Upper lobe of left lung (tissue), 6 donors: Measurements from ENCODE around the gene KIF18A. TPM values are rescaled to one million over a fixed set of nuclear protein-coding genes. Genes with fewer than 3 reads are reported as not detected.

ENCODE experiments used
- ATAC-seq, 2 donors: fragments of 200-7000 bp; cut with Tn5 transposase; one replicate each; pipeline ENCODE4 v1.9.1; 2022; ENCODE audit warnings: mild to moderate bottlenecking in 2 of 2, moderate library complexity in 2 of 2; ENCODE audit not compliant: low FRiP score in 2 of 2
- DNase-seq, 2 donors: peaks; one replicate each; pipeline ENCODE4 v3.0.0-alpha.2; 2019 to 2020
- H3K27ac ChIP-seq, 4 donors: fragments of 200-600 bp; sonication (generic); one replicate each; pipeline ENCODE4 v1.5.1; 2016 to 2019
- H3K27me3 ChIP-seq, 4 donors: fragments of 200-600 bp; sonication (generic); one replicate each; pipeline ENCODE4 v1.5.1; 2017 to 2019
- H3K36me3 ChIP-seq, 4 donors: fragments of 200-600 bp; sonication (generic); one replicate each; pipeline ENCODE4 v1.5.1; 2016 to 2019
- H3K4me1 ChIP-seq, 4 donors: fragments of 200-600 bp; sonication (generic); one replicate each; pipeline ENCODE4 v1.5.1; 2018 to 2019
- H3K4me3 ChIP-seq, 4 donors: fragments of 200-600 bp; sonication (generic); one replicate each; pipeline ENCODE4 v1.5.1; 2017 to 2019; ENCODE audit warnings: mild to moderate bottlenecking in 2 of 4, moderate library complexity in 1 of 4
- H3K9me3 ChIP-seq, 4 donors: fragments of 200-600 bp; sonication (generic); one replicate each; pipeline ENCODE4 v1.5.1; 2018 to 2019
- CTCF ChIP-seq, 6 experiments: fragments of 450-650 bp in 4 of 6; fragments of 200-600 bp in 2 of 6; sonication (generic) in 2 of 6; IDR thresholded peaks; one replicate each; pipeline ENCODE4 v1.5.1; 2016 to 2019; ENCODE audit warnings: antibody characterized with exemption in 6 of 6
- EP300 ChIP-seq, 4 donors: sonication (generic); formaldehyde crosslinking; IDR thresholded peaks; one replicate each; pipeline ENCODE4 v1.5.1; 2017; ENCODE audit warnings: antibody characterized with exemption in 4 of 4, control low read depth in 2 of 4
- POLR2A ChIP-seq, 4 donors: fragments of 450-650 bp; IDR thresholded peaks; one replicate each; pipeline ENCODE4 v1.5.1; 2016 to 2017; ENCODE audit warnings: antibody characterized with exemption in 4 of 4, mild to moderate bottlenecking in 2 of 4
- POLR2AphosphoS5 ChIP-seq, 2 donors: sonication (generic); formaldehyde crosslinking; IDR thresholded peaks; one replicate each; pipeline ENCODE4 v1.5.1; 2017; ENCODE audit warnings: antibody characterized with exemption in 2 of 2
- WGBS, 2 donors: methylation state at CpG; one replicate each; pipeline ENCODE4 v1.1.5; 2017 to 2018; 5-methylcytosine and 5-hydroxymethylcytosine counted together
- total RNA-seq, 6 donors: library from RNA; depleted of rRNA in 4 of 6; stranded (reverse); fragments of >200 nt in 4 of 6; gene quantifications; one replicate each; pipeline versions ENCODE4 v1.1.0 to v1.2.1, GENCODE V29; 2016 to 2021
- donor health status: DM: no; HTN: no; CAD: no; lungs with moderate emphysema.
- donor health status: DM: no; HTN: yes; CAD: no; lungs with severe emphysema.

Gene KIF18A
- total RNA-seq, 6 donors from 2014 or later, result 1.2 to 6.3 (median 1.7) TPM

GRCh38 chr11:28117712-28118111, 9.8 kb upstream of the KIF18A start:
- no peak for TF ChIP-seq EP300 (IDR thresholded peaks at IDR 0.05)
- TF ChIP-seq POLR2AphosphoS5 (IDR thresholded peaks at IDR 0.05), result no peak
- no peak for TF ChIP-seq POLR2A (IDR thresholded peaks at IDR 0.05)
- TF ChIP-seq CTCF (IDR thresholded peaks at IDR 0.05), result no peak

GRCh38 chr11:28114731-28115130, 6.8 kb upstream of the KIF18A start:
- TF ChIP-seq POLR2A (IDR thresholded peaks at IDR 0.05) (no peak), CTCF (IDR thresholded peaks at IDR 0.05) (no peak), EP300 (IDR thresholded peaks at IDR 0.05) (no peak), POLR2AphosphoS5 (IDR thresholded peaks at IDR 0.05) (no peak)
- Histone ChIP-seq H3K4me1 (peaks cover 6 to 23% (median 15%) of the 10 kb centered on the region in 4 donors), H3K27ac (no peak overlapping the region), H3K27me3 (no peaks in the 10 kb centered on the region), H3K36me3 (peaks cover 0 to 25% (median 3%) of the 10 kb centered on the region in 4 donors), H3K4me3 (no peak overlapping the region), H3K9me3 (no peaks in the 10 kb centered on the region)
- 78 to 88% methylated on average over 1 of the region's 1 CpG for WGBS, 2 donors
- ATAC-seq (no peak), DNase-seq (no peak)

More at GRCh38 chr11:28117712-28118111, 9.8 kb upstream of the KIF18A start:
- ATAC-seq (no peak), DNase-seq (no peak)
- peaks cover 0 to 6% (median 0%) of the 10 kb centered on the region in 4 donors for H3K4me1 ChIP-seq
- H3K9me3 ChIP-seq, result no peaks in the 10 kb centered on the region
- H3K4me3 ChIP-seq, result no peak overlapping the region
- no peaks in the 10 kb centered on the region for H3K27me3 ChIP-seq
- peaks cover 0 to 25% (median 3%) of the 10 kb centered on the region in 4 donors for H3K36me3 ChIP-seq
- H3K27ac ChIP-seq, result no peak overlapping the region
- 91 to 95% methylated on average over 4 of the region's 4 CpGs for WGBS, 2 donors

GRCh38 chr11:28114116-28114515, 6.2 kb upstream of the KIF18A start:
- no peak for TF ChIP-seq POLR2A (IDR thresholded peaks at IDR 0.05)
- no peak for TF ChIP-seq CTCF (IDR thresholded peaks at IDR 0.05)
- no peak for TF ChIP-seq POLR2AphosphoS5 (IDR thresholded peaks at IDR 0.05)
- no peak for TF ChIP-seq EP300 (IDR thresholded peaks at IDR 0.05)
- H3K36me3 ChIP-seq, result peaks cover 0 to 25% (median 3%) of the 10 kb centered on the region in 4 donors
- 94 to 98% methylated on average over 4 of the region's 4 CpGs for WGBS, 2 donors
- no peak overlapping the region for H3K27ac ChIP-seq
- peaks cover 11 to 30% (median 21%) of the 10 kb centered on the region in 4 donors for H3K4me1 ChIP-seq
- no peaks in the 10 kb centered on the region for H3K9me3 ChIP-seq
- H3K4me3 ChIP-seq, result no peak overlapping the region
- DNase-seq (no peak), ATAC-seq (no peak)
- no peaks in the 10 kb centered on the region for H3K27me3 ChIP-seq

- TF ChIP-seq POLR2AphosphoS5 (IDR thresholded peaks at IDR 0.05) (no peak), POLR2A (IDR thresholded peaks at IDR 0.05) (no peak), CTCF (IDR thresholded peaks at IDR 0.05) (no peak), EP300 (IDR thresholded peaks at IDR 0.05) (no peak)
- H3K4me1 ChIP-seq, result peaks cover 25 to 44% (median 36%) of the 10 kb centered on the region in 4 donors
- H3K27me3 ChIP-seq, result no peaks in the 10 kb centered on the region
- peak overlapping the region; percentile 81 to 89 (median 87) for H3K27ac ChIP-seq
- peaks cover 0 to 21% (median 0%) of the 10 kb centered on the region in 4 donors for H3K36me3 ChIP-seq
- no peaks in the 10 kb centered on the region for H3K9me3 ChIP-seq
- no peak for ATAC-seq
- peak overlapping the region; percentile 43 to 76 (median 60) for H3K4me3 ChIP-seq
- DNase-seq, result no peak
Measured at GRCh38 chr11:28110821-28111200, 2.9 kb upstream of the KIF18A start.
